Heart left ventricle (tissue), 16 donors: ENCODE measurements around the gene GPR157. TPM values are rescaled to one million over a fixed set of nuclear protein-coding genes. Genes with fewer than 3 reads are reported as not detected.
A peak's percentile ranks its signal among the peaks of the same experiment; 100 is the strongest.

Source experiments
- ATAC-seq, 4 donors: fragments of 200-7000 bp; cut with Tn5 transposase; one replicate each; pipeline ENCODE4 v1.9.1; 2020 to 2022; ENCODE audit warnings: moderate library complexity in 4 of 4, mild to moderate bottlenecking in 3 of 4, moderate number of reproducible peaks in 1 of 4
- DNase-seq, 5 donors: peaks; one replicate each; pipeline ENCODE4 v3.0.0-alpha.2; 2020
- H3K27ac ChIP-seq, 12 donors: fragments of 200-600 bp; sonication (generic) in 4 of 12; one replicate each; pipeline versions ENCODE4 v1.5.0 to v1.8.0; 2016 to 2022; ENCODE audit warnings: mild to moderate bottlenecking in 2 of 12
- H3K27me3 ChIP-seq, 9 donors: fragments of 200-600 bp; sonication (generic) in 2 of 9; one replicate each; pipeline versions ENCODE4 v1.5.1 to v1.8.0; 2016 to 2022; ENCODE audit warnings: mild to moderate bottlenecking in 3 of 9
- H3K36me3 ChIP-seq, 9 donors: fragments of 200-600 bp; sonication (generic) in 2 of 9; one replicate each; pipeline versions ENCODE4 v1.5.0 to v1.8.0; 2018 to 2022; ENCODE audit warnings: mild to moderate bottlenecking in 2 of 9
- H3K4me1 ChIP-seq, 12 donors: fragments of 200-600 bp; sonication (generic) in 4 of 12; one replicate each; pipeline versions ENCODE4 v1.5.0 to v1.8.0; 2016 to 2022; ENCODE audit warnings: mild to moderate bottlenecking in 3 of 12
- H3K4me3 ChIP-seq, 12 donors: fragments of 200-600 bp; sonication (generic) in 4 of 12; one replicate each; pipeline versions ENCODE4 v1.5.0 to v1.8.0; 2017 to 2022; ENCODE audit warnings: mild to moderate bottlenecking in 9 of 12, moderate library complexity in 4 of 12
- H3K9me3 ChIP-seq, 12 donors: fragments of 200-600 bp; sonication (generic) in 4 of 12; one replicate each; pipeline versions ENCODE4 v1.5.0 to v1.8.0; 2016 to 2022; ENCODE audit warnings: mild to moderate bottlenecking in 1 of 12
- POLR2A ChIP-seq, 2 donors: fragments of 450-650 bp; IDR thresholded peaks; one replicate each; pipeline ENCODE4 v1.6.1; 2017; ENCODE audit warnings: antibody characterized with exemption in 2 of 2, mild to moderate bottlenecking in 2 of 2, moderate library complexity in 2 of 2
- WGBS, 4 donors: extraction: QIAGEN DNeasy Blood & Tissue Kit in 2 of 4; methylation state at CpG; one replicate each; pipeline versions ENCODE4 v1.1.5 to v1.1.7; 2013 to 2018; 5-methylcytosine and 5-hydroxymethylcytosine counted together
- intact Hi-C, 10 donors: fragments of 100-400 bp; cut with DNase I; formaldehyde crosslinking; loops; one replicate each; pipeline versions ENCODE4 v1.11.1 to v1.14.2; 2022
- polyA plus RNA-seq, 2 donors: library from polyadenylated mRNA; stranded (reverse); fragments of 200-250 nt; gene quantifications; one replicate each; pipeline ENCODE4 v1.2.3, GENCODE V29; 2013
- total RNA-seq, 9 donors: library from RNA; depleted of rRNA in 2 of 9; stranded (reverse); fragments of >200 nt in 2 of 9; fragmentation: NEBNext Ultra II Directional in 3 of 9; extraction: Animal tissue kit (Norgen Biotek cat#: 25700) in 3 of 9; gene quantifications; one replicate each; pipeline versions ENCODE4 v1.1.0 to v1.2.4, GENCODE V29; 2016 to 2023
- TF ChIP-seq, protein P1 (sequence below), 12 donors: fragments of 200-600 bp; sonication (generic) in 4 of 12; IDR thresholded peaks; one replicate each; pipeline versions ENCODE4 v1.5.0 to v1.8.0; 2018 to 2022; ENCODE audit warnings: antibody characterized with exemption in 12 of 12, mild to moderate bottlenecking in 5 of 12
- donor health status: ischemic (EF 13 %, LVEDD 7.1; RV severe dilation, severe dysfunction).
- donor health status: healthy with polysubstance abuse.
- donor health status: DM: no; HTN: yes; CAD: no.
- donor health status: DM: no; HTN: no; CAD: no.
- donor health status: ischemic (EF 25% LVEDD 6.9; RV normal size, moderate dysfunction).
- donor health status: ischemic (EF 25% LVEDD 5.7; RV mildly dilated, moderate dysfunction).
- donor health status: healthy.
- donor health status: DM: yes; HTN: yes; CAD: no.
- donor health status: ischemic (EF 35%, LVEDD 5.7; RV mildly dilated, moderate dysfunction).
- donor health status: nonischemic (EF 11% LVEDD 7.7; RV severe dilation, severe dysfunction).
- donor health status: DM: yes; HTN: yes; CAD: no.
- donor health status: PGD.
- donor health status: ischemic (EF 29% LVEDD 5.4; RV normal size, mild dysfunction).
- donor health status: nonischemic (EF 23%, LVEDD 6.1; RV moderate dilation, normal function).

GPR157 gene
- total and polyA plus RNA-seq, 11 donors: 9.2 to 41.8 (median 29.7) TPM

GRCh38 chr1:9081473-9081872, 47.4 kb downstream of the GPR157 start:
- Histone ChIP-seq H3K4me1 (peaks cover 0 to 54% (median 12%) of the 10 kb centered on the region in 12 donors), H3K4me3 (no peak overlapping the region), H3K9me3 (peaks cover 0 to 1% (median 0%) of the 10 kb centered on the region in 12 donors), H3K27me3 (no peaks in the 10 kb centered on the region), H3K36me3 (no peaks in the 10 kb centered on the region), H3K27ac (no peak overlapping the region)
- no peak for TF ChIP-seq POLR2A (IDR thresholded peaks at IDR 0.05)
- TF ChIP-seq, protein P1, sequence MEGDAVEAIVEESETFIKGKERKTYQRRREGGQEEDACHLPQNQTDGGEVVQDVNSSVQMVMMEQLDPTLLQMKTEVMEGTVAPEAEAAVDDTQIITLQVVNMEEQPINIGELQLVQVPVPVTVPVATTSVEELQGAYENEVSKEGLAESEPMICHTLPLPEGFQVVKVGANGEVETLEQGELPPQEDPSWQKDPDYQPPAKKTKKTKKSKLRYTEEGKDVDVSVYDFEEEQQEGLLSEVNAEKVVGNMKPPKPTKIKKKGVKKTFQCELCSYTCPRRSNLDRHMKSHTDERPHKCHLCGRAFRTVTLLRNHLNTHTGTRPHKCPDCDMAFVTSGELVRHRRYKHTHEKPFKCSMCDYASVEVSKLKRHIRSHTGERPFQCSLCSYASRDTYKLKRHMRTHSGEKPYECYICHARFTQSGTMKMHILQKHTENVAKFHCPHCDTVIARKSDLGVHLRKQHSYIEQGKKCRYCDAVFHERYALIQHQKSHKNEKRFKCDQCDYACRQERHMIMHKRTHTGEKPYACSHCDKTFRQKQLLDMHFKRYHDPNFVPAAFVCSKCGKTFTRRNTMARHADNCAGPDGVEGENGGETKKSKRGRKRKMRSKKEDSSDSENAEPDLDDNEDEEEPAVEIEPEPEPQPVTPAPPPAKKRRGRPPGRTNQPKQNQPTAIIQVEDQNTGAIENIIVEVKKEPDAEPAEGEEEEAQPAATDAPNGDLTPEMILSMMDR (IDR thresholded peaks at IDR 0.05): no peak
- 91 to 99% (median 93%) methylated on average over 3 of the region's 3 CpGs for WGBS, 4 donors
- no peak for ATAC-seq
- DNase-seq: no peak
- intact Hi-C loops: loop anchor here in 1 of 10 donors (10.0 kb wide), 1 partner anchor 47 kb away; no protein-coding TSS in a partner anchor

DNA sequence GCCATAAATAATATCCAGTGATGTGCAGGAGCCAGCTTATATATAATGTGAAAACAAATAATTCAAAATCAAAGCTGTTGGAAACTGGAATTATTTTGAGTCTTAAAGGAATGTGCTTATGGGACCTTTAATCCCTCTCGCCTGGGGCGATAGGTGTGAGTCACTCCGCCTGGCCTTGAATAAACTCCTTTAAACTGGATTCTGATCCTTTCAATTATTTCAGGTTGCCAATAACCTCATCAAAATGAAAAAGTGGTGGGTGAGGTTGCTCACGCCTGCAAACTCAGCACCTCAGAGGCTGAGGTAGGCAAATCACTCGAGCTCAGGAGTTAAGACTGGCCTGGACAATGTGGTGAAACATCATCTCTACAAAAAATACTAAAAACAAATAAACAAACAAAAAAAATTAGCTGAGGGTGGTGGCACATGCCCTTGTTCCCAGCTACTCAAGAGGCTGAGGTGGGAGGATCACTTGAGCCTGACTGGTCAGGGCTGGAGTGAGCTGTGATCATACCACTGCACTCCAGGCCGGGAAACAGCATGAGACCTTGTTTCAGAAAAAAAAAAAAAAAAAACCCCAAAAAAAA, 48.1 kb downstream of the GPR157 start:
- no peak overlapping the region for H3K27ac ChIP-seq
- WGBS, 4 donors: 90 to 94% (median 91%) methylated on average over 6 of the region's 6 CpGs
- no peaks in the 10 kb centered on the region for H3K36me3 ChIP-seq
- H3K27me3 ChIP-seq: no peaks in the 10 kb centered on the region
- TF ChIP-seq POLR2A (IDR thresholded peaks at IDR 0.05): no peak
- TF ChIP-seq, protein P1 (IDR thresholded peaks at IDR 0.05): no peak
- no peak overlapping the region for H3K4me3 ChIP-seq
- H3K4me1 ChIP-seq: peaks cover 0 to 50% (median 12%) of the 10 kb centered on the region in 12 donors
- ATAC-seq (no peak), DNase-seq (no peak)
- H3K9me3 ChIP-seq: no peaks in the 10 kb centered on the region
- intact Hi-C loops: loop anchor here in 1 of 10 donors (10.0 kb wide), 1 partner anchor 46 kb away; no protein-coding TSS in a partner anchor

DNA sequence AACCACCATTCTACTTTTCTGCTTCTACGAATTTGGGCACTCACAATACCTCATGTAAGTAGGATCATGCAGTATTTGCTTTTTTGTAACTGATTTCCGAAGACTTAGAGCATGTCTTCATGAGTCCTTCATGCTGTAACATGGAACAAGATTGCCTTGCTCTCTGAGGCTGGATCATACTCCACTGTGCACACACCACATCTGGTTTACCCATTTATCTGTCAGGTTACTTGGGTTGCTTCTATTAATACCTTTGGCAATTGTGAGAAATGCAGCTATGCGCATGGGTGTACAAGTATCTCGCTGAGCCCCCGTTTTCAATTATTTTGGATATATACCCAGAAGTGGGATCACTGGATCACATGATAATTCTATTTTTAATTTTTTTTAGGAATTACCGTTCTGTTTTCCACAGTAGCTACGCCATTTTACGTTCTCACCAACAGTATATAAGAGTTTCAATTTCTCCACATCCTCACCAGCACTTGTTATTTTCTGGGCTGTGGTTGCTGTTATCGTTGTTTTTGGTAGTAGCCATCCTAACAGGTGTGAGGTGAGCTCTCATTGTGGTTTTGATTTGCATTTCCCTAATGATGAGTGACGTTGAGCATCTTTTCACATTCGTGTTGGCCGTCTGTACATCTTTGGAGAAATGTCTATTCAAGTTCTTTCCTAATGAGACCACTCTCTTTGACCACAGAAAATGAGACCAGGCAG, 48.8 kb downstream of the GPR157 start:
- Histone ChIP-seq H3K9me3 (no peaks in the 10 kb centered on the region), H3K4me3 (no peak overlapping the region), H3K27me3 (no peaks in the 10 kb centered on the region), H3K27ac (no peak overlapping the region), H3K36me3 (no peaks in the 10 kb centered on the region), H3K4me1 (peaks cover 0 to 47% (median 7%) of the 10 kb centered on the region in 12 donors)
- intact Hi-C loops: loop anchor here in 1 of 10 donors (10.0 kb wide), 1 partner anchor 45 kb away; no protein-coding TSS in a partner anchor
- 68 to 75% (median 73%) methylated on average over 12 of the region's 12 CpGs for WGBS, 4 donors
- ATAC-seq (no peak), DNase-seq (no peak)
- no peak for TF ChIP-seq POLR2A (IDR thresholded peaks at IDR 0.05)
- TF ChIP-seq, protein P1 (IDR thresholded peaks at IDR 0.05): no peak

GRCh38 chr1:9078752-9079500, 50.0 kb downstream of the GPR157 start:
- Histone ChIP-seq H3K27ac (no peak overlapping the region), H3K9me3 (no peaks in the 10 kb centered on the region), H3K27me3 (no peaks in the 10 kb centered on the region), H3K4me3 (no peak overlapping the region), H3K4me1 (peaks cover 0 to 43% (median 0%) of the 10 kb centered on the region in 12 donors), H3K36me3 (no peaks in the 10 kb centered on the region)
- 72 to 75% (median 75%) methylated on average over 18 to 19 of the region's 19 CpGs for WGBS, 4 donors
- DNase-seq (no peak), ATAC-seq (peak in 1 of 4 donors; percentile 42)
- intact Hi-C loops: no loop called here
- TF ChIP-seq POLR2A (IDR thresholded peaks at IDR 0.05): no peak
- TF ChIP-seq, protein P1 (IDR thresholded peaks at IDR 0.05): no peak
